GM19351 (cell line): ENCODE results near the gene PEX5L.
A peak's percentile ranks its signal among the peaks of the same experiment; 100 is the strongest.

ENCODE experiments used
- ATAC-seq: cut with Tn5 transposase; IDR thresholded peaks from one replicate; pipeline ENCODE4 v1.9.1; 2021; ENCODE audit warnings: mild to moderate bottlenecking, moderate library complexity; ENCODE audit not compliant: unreplicated experiment

Gene PEX5L

DNA sequence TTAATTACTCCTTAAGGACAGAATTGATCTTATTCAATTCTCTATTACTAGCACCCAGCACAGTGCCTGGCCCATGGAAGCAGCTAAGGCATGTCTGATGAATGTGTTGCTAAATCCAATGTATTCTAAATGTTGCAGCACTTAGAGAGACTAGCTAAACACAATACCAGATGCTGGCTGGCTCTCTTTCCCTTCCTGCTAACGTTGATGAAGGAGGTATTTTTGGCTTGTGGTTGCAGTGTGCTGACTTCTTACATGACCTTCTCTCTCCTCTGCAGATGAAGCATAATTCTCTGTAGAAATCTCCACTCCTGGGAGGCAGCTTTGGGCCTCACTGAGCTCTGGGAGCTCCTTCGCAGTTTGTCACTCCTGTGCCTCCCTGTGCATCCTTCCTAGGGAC, 183.6 kb downstream of the PEX5L start:
- ATAC-seq = peak; percentile 72

DNA sequence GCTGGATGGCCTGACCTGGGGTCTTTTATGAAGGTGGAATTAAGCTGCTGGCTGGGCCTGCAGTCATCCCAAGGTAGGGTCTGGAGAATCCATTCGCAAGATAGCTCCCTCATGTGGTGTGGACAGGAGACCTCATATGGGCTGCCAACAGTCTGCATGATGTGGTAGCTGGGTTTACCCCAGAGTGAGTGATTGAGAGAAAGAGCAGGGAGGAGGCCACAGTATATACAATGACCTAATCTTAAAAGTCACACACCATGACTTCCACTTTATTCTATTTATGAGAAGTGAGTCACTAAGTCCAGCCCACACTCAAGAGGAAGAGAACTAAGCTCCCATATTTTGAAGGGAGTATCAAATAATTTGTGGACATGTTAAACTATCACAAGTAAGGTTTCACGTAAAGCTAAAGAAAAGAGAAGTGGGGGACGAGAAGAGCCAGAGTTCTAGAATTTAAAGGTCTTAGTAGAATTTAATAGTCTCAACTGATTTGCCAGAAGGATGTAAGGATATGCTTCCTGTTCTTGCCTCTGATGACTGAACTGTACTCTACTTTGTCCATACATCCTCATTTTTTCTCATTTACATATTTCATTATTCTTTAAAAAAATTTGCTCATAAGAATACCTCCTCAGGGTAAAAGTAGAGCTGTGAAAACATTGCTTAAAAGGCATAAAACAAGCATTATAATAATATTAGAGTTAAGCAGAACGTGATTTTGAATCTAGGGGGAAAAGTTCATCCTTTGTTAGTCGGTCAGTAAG, 184.4 kb downstream of the PEX5L start:
- ATAC-seq = peak; percentile 89

GRCh38 chr3:179848711-179849110, 188.0 kb downstream of the PEX5L start:
- no peak for ATAC-seq

DNA sequence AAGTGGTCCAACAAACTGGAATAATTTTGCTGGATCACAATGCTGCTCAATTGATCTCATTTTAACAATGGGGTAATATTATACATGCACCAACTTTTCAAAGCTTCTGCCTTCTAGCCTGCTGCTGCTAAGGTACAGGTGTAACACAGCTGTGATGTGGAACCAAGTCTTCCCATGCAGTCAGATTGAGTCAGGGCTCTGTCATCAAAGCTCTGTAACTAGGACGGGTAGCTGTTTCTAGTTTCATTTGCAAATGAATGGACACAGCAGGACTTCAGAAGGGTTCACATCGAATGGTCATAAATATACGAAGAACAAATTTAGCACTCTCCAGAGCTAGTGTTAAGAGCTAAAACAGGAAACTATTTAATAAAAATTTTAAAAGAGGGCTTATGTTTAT, 194.7 kb downstream of the PEX5L start:
- no peak for ATAC-seq

DNA sequence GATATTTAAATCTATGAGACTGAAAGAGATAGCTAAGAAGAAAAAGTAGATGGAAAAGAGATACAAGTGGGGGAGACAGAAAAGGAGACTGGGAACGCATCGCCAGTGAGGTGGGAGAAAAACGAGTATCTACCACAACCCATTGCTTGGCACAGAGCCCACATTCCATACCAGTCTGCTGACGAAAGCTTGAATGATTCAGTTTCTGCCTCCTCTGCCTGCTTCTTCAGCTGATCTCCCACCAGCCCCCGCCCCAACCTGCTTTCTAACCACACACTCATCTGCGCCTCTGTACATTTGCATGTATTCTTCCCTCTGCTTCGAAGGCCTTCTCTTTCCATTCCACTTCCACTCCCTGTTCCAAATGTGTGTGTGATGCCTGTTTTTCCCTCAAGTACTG, 195.8 kb downstream of the PEX5L start:
- no peak for ATAC-seq

GRCh38 chr3:179837374-179837773, 199.4 kb downstream of the PEX5L start:
- no peak for ATAC-seq

GRCh38 chr3:179833294-179833693, 203.4 kb downstream of the PEX5L start:
- ATAC-seq = no peak

DNA sequence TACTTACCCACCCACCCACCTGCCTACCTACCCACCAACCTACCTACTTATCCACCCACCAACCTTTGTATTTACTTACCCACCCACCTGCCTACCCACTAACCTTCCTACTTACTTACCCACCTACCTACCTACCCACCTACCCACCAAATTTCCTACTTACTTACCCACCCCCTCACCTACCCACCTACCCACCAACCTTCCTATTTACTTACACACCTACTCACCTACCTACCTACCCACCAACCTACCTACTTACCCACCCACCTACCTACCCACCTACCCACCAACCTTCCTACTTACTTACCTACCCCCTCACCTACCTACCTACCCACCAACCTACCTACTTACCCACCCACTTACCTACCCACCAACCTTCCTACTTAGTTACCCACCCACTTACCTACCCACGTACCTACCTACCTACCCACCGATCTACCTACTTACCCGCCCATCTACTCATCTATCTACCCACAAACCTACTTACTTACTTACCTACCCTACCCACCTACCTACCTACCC, 204.3 kb downstream of the PEX5L start:
- ATAC-seq = no peak

DNA sequence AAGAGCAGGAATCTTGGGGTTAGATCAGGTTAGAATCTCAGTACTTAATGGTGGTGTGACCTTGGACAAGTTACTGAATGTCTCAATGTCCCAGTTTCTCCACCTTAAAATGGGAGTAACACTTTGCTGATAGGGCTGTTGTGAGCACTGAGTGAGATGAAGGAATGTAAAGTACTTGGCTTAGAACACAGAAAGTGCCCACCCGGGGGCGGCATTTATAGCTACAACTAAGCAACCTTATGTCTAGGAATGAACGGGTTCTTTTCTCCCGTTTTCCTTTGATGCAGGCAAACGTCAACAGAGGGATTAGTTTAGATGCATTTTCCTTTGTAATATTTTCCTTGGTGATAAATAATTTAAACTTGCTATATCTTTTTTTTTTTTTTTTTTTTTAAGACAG, 207.3 kb downstream of the PEX5L start:
- no peak for ATAC-seq

DNA sequence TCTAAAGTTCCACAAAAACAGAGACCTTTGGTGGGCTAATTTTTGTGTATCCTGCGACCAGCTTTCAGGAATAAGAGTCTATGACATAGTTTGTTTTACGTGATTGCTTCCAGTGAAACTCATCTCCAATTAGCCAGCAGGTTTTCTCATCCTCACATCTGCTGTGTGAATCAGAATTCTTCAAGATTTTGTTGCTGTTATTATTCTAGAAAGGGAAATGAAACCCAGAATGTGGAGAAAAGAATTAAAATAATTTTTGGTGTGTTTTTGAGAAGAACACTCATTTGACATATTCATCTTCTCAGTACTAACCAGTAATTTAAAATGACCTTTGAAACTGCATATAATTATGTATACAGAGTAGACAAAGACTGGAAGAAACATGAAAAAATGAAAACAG, 208.0 kb downstream of the PEX5L start:
- ATAC-seq = peak; percentile 62

DNA sequence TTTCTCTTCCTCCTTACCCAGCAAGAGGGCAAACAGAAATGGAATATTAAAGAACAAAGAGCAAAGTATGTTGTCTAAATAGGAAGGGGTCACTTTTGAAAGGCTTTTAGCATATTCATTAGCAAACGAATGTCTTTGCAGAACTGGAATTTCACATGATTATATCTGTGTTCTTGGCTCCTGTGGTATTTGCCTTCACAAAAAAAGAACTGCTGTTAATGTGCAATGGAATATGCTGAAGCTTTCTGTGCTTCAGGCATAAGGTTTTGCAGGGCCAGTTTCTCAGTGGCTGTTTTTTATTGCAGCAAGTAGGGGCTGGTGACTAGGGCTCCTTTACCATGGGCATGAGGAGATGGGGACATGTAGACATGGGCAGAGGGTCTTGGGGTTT, 210.5 kb downstream of the PEX5L start:
- no peak for ATAC-seq

DNA sequence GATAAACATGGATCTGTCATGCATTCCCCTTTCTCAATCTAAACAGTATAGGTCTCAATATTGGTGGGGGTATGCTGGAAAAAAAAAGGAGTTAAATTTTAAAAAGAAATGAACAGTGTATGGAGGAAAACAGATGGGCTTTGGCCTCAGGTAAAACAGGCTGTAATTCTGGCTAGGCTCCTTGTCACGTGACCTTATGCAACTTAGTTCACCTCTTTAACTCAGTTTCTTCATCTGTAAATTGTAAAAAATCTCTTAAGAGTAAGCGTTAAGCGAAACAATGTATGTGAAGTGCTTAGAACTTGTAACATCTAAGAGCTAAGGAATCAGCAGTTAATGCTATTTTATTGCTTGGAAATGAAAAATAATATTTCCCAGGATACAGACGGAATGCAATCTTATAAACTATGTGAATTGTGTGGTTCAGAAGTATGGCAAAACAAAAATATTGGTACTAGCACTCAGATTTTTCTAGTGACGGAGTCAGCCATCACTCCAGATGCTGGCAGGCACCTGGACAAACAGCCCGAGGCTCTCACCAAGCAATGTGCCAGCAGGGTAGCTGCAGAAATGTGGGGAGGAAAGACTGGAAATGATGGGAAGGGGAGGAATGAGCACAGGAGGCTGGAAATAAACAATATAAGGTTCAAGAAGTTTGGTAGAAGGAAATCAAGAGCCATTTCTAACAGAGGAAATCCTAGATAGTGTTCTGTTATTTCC, 211.1 kb downstream of the PEX5L start:
- ATAC-seq = no peak

- no peak for ATAC-seq
These were observed 214.4 kb downstream of the PEX5L start for GRCh38 chr3:179822296-179822695.

- no peak for ATAC-seq
These were observed 217.4 kb downstream of the PEX5L start for GRCh38 chr3:179819379-179819778.

DNA sequence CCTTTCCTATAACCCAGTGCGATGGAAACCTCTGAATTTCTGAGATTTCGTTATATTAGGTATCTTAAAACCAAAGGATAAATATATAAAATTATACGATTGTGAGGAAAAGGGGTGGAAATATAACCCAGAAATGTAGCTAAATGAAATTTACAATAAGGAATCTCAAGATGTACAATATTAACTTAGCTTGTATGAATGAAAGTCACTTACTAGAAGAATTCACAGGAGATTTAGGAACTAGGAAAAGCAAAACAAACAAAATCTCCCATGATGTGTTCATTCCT, 224.7 kb downstream of the PEX5L start:
- ATAC-seq = no peak

DNA sequence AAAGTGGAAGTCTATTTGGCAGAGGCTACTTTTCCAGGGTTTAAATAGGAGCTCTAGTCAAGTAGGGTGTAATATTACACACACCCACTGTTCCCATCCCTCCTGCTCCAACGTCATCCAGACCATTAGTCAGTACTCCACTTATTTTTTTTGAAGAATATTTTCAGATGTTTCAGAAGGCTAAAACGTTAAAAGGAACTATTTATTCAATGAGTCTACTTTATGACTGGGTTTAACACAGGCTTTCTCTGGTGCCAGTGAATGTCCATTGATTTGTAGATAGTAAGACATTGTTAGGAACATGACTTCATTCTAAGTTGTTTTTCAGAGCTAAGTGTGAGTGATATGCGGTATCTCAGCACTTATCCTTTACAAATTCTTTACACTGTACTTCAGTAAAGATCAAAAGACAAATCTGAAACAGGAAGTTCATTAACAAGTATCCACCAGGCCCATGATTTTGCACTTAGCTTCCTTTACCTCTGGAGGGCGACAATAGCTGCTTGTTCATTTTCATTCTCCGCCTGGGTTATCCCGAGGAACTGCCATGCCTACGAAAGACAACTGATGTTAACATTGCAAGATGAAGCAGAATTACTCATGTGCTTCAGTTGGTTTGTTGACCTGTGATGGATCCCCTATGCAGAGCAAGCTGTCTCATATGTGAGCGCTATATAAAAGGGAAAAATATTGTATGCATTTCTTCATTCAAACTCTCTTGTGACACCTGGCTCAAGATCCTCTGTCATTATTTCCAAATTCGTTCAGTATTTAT, 225.2 kb downstream of the PEX5L start:
- peak; percentile 96 for ATAC-seq

- ATAC-seq = no peak
These were observed 227.1 kb downstream of the PEX5L start for GRCh38 chr3:179809639-179810038.

DNA sequence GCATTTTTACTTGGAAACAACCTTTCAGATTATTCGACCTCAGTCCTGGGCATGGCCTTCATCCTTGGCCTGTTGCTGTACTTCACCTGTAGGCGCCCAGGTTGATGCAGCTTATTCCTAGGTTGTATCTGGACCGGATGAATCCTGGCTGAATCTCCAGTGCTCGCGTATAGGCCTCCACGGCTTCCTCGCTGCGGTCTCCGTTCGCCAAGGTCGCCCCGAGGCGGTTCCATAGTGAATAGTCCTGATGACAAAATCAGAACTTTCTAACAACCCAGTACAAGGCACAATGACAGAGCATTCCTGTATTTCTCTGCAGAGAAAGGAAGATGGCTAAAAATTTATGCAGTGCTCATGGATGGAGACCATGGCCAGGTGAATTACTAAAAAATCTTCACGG, 229.1 kb downstream of the PEX5L start:
- ATAC-seq = no peak

DNA sequence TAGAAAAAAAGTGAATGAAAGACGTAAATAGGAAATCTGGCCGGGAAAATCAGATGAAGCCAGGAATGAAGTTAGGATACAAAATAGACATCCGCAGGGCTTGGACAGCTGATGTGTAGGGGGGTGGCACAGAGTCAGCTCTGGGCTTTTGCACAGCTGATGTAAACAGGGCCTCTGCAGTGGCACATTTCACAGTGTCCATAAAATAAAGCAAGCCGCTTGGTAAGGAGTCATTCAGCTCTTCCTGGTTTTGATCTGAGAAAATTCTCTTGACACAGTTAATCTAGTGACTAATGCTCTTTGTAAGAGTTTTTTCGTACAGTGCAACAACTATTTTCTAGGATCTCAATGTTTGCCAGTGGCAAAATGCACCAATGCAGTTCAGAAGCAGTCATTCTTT, 230.6 kb downstream of the PEX5L start:
- ATAC-seq = no peak

DNA sequence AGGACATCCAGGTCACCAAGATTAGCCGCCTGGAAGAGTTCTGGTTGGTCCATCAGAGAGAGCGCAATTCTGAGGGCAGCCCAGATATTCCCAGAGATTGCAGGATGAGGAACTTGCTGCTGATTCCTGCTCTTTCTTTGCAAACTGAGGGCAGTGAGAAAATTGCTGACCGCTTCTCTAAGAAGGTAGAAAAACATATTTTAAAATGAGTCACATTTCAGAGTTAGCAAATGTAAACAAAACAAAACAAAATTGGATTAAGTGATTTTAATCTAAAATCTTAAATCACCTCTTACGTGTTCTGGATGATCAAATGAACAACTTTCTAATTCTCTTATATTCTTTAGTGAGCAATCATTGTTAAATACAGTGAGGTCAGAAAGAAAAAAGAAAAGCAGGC, 234.9 kb downstream of the PEX5L start:
- no peak for ATAC-seq

GRCh38 chr3:179801263-179801662, 235.5 kb downstream of the PEX5L start:
- ATAC-seq = no peak

- no peak for ATAC-seq
These were observed 239.5 kb downstream of the PEX5L start for GRCh38 chr3:179797192-179797591.
